Measurements from ENCODE around the gene MCTP1.

MCTP1 gene

DNA sequence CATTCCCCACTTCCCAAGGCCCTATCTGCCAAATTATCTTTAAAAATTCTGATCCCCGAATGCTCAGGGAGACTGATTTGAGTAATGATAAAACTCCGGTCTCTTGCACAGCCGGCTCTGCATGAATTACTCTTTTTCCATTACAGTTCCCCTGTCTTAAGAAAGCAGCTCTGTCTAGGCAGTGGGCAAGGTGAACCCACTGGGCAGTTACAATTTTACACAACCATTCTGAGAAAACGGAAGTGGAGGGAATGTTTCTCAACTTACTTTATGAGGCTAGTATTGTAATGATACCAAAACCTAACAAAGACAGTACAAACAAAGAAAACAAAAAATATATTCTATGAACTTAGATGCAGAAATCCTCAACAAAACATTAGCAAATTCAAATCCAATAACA is 100.0 kb downstream of the MCTP1 start:
- no peak for TF ChIP-seq ZFX (IDR thresholded peaks at IDR 0.05; ENCODE audit: borderline replicate concordance)
- TF ChIP-seq, protein P1, sequence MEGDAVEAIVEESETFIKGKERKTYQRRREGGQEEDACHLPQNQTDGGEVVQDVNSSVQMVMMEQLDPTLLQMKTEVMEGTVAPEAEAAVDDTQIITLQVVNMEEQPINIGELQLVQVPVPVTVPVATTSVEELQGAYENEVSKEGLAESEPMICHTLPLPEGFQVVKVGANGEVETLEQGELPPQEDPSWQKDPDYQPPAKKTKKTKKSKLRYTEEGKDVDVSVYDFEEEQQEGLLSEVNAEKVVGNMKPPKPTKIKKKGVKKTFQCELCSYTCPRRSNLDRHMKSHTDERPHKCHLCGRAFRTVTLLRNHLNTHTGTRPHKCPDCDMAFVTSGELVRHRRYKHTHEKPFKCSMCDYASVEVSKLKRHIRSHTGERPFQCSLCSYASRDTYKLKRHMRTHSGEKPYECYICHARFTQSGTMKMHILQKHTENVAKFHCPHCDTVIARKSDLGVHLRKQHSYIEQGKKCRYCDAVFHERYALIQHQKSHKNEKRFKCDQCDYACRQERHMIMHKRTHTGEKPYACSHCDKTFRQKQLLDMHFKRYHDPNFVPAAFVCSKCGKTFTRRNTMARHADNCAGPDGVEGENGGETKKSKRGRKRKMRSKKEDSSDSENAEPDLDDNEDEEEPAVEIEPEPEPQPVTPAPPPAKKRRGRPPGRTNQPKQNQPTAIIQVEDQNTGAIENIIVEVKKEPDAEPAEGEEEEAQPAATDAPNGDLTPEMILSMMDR (IDR thresholded peaks at IDR 0.05): no peak
- no peak overlapping the region for H3K27ac ChIP-seq

DNA sequence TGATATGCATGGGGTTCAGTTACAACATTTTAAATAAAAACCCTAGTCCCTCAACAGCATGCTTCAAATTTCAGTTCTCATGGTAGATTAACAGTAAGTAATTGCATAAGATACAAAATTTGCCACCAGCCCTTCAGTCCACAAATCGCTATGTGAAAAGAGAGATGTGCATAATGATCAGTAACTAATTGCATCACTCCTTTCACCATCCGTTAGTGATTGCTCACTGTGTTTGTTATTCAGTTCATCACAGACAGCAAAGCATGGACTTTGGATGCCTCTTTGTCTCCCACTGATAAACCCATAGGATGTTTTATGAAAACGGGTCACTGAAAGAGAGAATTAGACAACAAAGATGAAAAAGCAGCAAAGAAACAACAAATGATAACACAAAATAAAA is 103.2 kb downstream of the MCTP1 start:
- TF ChIP-seq, protein P1 (IDR thresholded peaks at IDR 0.05): no peak
- TF ChIP-seq ZFX (IDR thresholded peaks at IDR 0.05; ENCODE audit: borderline replicate concordance): no peak
- no peak overlapping the region for H3K27ac ChIP-seq

DNA sequence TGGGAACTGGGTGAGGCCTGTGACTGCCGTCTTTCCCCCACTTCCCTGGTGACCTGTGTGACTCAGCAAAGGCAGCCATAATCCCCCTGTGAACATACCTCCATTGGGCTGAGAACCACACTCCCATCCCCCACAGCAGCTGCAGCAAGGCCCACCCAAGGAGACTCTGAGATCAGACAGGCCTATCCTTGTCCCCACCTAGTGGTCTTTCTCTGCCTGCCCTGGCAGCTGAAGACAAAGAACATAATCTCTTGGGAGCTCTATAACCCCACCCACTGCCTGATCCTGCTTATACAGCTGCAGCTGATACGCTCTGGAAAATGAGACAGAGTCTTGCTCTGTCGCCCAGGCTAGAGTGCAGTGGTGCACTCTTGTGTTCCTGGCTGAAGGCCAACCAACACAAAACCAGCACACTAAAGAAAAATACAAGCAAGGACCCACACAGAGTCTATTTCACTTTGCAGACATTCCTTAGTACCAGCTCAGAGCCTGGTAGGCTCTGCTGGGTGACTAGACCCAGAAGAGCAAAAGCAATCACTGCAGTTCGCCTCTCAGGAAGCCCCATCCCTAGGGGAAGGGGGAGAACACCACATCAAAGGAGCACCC is 106.7 kb downstream of the MCTP1 start:
- TF ChIP-seq, protein P1 (IDR thresholded peaks at IDR 0.05): no peak
- TF ChIP-seq ZFX (IDR thresholded peaks at IDR 0.05; ENCODE audit: borderline replicate concordance): no peak
- no peak overlapping the region for H3K27ac ChIP-seq

- TF ChIP-seq ZFX (IDR thresholded peaks at IDR 0.05; ENCODE audit: borderline replicate concordance): no peak
- H3K27ac ChIP-seq: no peak overlapping the region
These were observed 107.4 kb downstream of the MCTP1 start for GRCh38 chr5:95177456-95177855.

DNA sequence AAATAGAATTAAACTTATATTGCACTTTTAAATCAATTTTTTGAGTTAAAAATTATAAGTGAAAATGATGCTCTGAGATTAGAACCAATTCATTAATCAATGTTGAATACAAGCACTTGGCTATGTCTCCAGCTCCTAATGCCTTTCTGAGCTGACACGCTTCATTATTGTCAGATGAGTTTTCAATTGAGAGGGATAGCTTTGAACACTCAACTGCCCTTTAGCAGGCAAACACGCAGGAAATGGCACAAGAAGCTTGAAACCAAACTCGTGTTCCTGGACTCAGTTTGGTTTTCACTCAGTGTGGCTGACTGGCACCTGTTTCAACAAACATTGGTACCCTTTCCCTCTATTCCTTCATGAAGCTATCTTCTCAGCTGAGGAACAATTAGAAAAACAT is 109.8 kb downstream of the MCTP1 start:
- no peak overlapping the region for H3K27ac ChIP-seq
- TF ChIP-seq, protein P1 (IDR thresholded peaks at IDR 0.05): no peak
- TF ChIP-seq ZFX (IDR thresholded peaks at IDR 0.05; ENCODE audit: borderline replicate concordance): no peak

GRCh38 chr5:95172659-95173058 is 112.2 kb downstream of the MCTP1 start:
- TF ChIP-seq, protein P1 (IDR thresholded peaks at IDR 0.05): no peak
- TF ChIP-seq ZFX (IDR thresholded peaks at IDR 0.05; ENCODE audit: borderline replicate concordance): no peak
- no peak overlapping the region for H3K27ac ChIP-seq

DNA sequence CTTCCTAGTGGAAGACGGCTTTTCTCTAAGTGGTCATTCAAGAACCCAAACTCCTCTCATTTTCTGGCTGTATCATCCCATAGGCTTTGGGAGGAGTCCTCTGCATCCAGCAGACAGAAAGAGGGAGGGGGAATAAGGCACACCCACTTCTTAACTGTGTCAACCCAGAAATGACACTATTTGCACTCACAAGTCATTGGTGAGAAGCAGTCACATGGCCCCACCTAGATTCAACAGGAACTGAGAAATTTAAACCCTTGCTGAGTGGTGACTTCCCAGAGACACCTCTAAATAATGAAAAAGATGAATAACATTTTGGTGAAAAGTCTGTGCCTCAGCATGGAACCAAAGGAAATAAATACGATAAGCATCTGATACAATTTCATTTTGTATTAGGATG is 120.0 kb downstream of the MCTP1 start:
- no peak for TF ChIP-seq ZFX (IDR thresholded peaks at IDR 0.05; ENCODE audit: borderline replicate concordance)
- TF ChIP-seq, protein P1 (IDR thresholded peaks at IDR 0.05): no peak
- no peak overlapping the region for H3K27ac ChIP-seq

- H3K27ac ChIP-seq: no peak overlapping the region; the same call in 1 of the 2 replicates
- no peak for TF ChIP-seq ZFX (IDR thresholded peaks at IDR 0.05; ENCODE audit: borderline replicate concordance)
- TF ChIP-seq, protein P1 (IDR thresholded peaks at IDR 0.05): no peak
These were observed 121.8 kb downstream of the MCTP1 start for GRCh38 chr5:95163079-95163478.
